NT2/D1 (cell line): ENCODE data around the gene ENO2.

ENCODE experiments used
- SUZ12 ChIP-seq: IDR thresholded peaks from 2 replicates; pipeline ENCODE4 v1.6.1; 2011; ENCODE audit not compliant: insufficient read length, insufficient read depth; ENCODE audit errors: extremely low read depth
- YY1 ChIP-seq: IDR thresholded peaks from 2 replicates; pipeline ENCODE4 v1.6.1; 2011; ENCODE audit not compliant: insufficient read length, insufficient read depth

DNA sequence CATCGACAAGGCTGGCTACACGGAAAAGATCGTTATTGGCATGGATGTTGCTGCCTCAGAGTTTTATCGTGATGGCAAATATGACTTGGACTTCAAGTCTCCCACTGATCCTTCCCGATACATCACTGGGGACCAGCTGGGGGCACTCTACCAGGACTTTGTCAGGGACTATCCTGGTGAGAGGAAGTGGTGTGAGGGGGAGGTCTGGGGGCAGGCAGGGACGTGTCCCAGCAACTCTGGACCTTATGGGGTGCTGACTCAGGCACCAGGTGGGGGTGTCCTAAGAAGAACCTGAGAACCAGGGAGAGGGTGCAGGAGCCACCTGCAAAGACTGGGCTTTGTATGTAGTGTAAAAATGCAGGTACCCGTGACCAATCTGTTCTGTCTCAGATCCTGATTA is 5.2 kb downstream of the ENO2 start:
- TF ChIP-seq YY1 (no peak), SUZ12 (no peak)
